HG02678 (cell line): Measurements from ENCODE around the gene GPC3.
A peak's percentile ranks its signal among the peaks of the same experiment; 100 is the strongest.
"Not testable (repeated sequence)": the region's sequence is repeated elsewhere in the genome, so short reads cannot be mapped to it uniquely, and the experiment has no call there.

Experiments
- ATAC-seq: cut with Tn5 transposase; IDR thresholded peaks from one replicate; pipeline ENCODE4 v1.9.1; 2021; ENCODE audit warnings: mild to moderate bottlenecking, moderate library complexity; ENCODE audit not compliant: unreplicated experiment

GPC3 gene

GRCh38 chrX:133905305-133905704 lies 80.1 kb downstream of the GPC3 start:
- ATAC-seq, result no peak

DNA sequence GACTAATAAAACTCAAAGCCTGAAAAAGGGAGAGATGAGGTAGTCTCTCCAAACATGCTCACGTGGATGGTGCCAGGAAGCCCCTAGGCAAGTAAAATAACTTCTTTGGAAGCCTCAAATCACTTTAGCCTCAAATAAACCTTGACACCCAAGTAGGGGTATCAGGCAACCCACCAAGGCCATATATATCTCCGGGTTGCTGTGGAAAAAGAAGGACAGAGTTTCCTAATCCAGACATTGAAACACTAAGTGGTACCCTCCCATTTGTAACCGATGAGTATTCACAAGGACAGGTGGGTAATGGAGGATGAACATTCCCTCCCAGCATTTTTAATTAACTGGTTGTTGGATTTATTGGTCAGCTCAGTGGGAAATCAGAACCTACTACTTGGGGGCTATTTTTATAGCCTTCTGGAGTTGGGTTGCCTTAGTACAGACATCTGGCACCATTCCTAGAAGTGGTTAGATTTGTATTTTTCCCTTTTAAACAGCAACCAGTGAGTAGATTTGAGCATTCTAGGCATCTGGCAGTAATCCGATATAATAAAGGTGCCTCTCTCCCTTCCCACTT lies 87.7 kb downstream of the GPC3 start:
- no peak for ATAC-seq

GRCh38 chrX:133892337-133892736 lies 93.1 kb downstream of the GPC3 start:
- no peak for ATAC-seq

GRCh38 chrX:133888984-133889383 lies 96.4 kb downstream of the GPC3 start:
- ATAC-seq, result no peak

DNA sequence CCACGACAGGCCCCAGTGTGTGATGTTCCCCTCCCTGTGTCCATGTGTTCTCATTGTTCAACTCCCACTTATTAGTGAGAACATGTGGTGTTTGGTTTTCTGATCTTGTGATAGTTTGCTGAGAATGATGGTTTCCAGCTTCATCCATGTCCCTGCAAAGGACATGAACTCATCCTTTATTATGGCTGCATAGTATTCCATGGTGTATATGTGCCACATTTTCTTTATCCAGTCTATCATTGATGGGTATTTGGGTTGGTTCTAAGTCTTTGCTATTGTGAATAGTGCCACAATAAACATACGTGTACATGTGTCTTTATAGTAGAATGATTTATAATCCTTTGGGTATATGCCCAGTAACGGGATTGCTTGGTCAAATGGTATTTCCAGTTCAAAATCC lies 97.3 kb downstream of the GPC3 start:
- not testable (repeated sequence) for ATAC-seq

DNA sequence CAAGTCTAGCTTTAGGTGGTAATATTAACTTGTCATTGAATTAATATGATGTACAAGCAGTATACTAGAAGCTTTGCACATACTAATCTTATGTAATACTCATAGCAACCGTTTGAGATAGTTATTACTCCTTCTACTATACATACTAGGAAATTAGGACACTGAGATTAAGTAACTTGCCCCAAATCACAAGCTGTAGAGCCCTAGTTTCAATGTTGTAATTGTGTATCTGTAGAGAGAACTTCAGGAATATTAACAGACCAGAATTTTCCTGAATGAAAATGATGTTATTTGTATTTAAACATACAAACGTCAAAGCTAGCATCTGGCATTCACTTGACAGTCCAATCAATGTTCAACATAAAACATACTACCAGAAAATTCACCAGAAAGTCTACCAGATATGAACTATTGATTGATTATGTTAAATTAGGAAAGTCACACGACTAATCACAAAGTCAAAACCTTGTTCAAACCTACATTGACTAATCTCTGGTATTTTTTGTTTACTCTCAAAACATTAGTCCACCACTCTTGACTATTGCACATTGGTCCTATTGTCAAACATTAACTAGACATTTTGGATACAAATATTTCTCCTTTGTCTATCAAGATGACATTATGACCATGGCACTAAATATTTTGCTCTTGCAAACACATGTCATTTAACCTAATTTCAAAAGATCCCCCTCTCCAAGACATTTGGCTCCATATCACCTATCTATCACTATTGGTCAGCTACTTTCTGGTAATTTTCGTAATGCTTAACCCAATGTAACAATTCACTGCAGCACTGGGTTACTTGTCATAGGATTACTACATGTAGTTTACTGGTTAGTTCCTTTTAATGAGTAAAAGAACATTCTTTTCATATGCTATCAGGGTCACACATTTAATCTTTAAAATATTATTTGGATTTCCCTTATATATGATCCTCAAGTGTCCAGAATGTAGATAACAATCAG lies 100.7 kb downstream of the GPC3 start:
- no peak for ATAC-seq

DNA sequence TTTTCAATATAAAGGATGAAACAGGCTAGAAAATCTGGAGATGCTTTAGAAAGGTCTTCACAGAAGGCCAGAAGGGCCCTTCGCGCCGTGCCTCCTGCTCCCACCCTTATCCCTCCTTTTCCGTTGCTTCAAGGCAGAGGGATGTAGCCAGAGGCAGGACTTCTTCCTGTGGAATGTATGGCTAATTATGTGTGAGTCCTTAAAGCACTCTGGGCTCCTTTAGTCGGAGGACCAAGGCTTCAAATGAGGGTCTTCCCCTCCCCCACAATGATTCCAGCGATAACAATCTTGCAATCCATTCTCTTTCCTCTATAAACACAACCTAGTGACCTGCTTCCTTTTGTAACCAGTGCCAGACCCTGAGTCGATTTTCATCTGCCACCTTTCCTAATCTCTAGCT lies 103.5 kb downstream of the GPC3 start:
- no peak for ATAC-seq

DNA sequence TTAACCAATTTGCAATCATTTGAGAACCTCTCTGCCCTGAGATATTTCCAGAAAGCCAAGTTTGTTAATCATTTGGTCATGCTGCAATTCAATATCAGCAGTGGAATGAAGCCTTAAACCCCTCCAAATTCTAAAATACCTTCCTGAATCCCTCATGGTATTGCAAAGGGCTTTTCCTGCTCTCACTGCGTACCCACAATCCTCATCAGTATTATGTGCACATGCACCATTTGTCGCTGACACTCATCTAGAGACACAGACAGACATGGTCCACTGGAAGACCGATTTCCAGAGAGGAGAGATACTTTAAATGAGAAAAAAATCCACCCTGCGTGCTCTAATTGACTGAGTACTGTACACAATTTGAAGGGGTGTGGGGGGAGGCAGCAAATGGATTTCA lies 104.4 kb downstream of the GPC3 start:
- no peak for ATAC-seq

DNA sequence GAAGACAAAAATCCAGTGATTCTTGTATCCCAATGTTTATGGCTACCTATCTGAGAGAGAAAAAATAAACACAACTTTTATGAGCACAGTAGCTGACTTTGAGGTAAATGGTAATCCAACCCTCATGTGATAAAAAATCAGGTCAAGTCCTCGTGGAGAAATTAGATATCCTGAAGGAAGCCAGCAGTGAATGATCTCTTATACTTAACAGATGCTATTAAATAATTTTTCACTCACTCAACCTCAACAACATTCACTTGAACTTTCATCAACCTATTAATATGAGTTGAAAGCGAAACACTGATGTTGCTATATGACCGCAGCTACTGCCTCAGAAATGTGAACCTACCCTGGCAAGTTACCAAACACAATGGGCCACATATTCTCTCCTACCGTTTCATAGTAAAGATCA lies 105.4 kb downstream of the GPC3 start:
- ATAC-seq, result peak; percentile 72

DNA sequence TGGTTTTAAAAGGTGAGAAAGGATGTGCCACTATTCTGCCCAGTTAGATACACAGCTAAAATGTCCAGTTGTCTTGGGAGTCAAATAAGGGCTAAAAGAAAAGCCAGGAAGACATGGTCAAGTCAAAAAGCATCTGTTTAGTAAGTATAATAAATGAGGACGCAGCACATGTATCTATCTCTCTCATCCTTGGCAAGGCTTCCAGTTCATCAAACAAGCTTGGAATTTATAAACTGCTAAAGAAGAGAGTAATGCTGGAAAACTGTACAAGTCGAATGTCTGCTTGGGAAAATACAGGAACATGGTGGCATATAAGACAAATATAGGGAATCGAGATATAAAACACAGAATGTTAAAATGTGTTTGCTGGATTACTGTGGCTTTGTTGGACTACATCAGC lies 106.7 kb downstream of the GPC3 start:
- ATAC-seq, result no peak

DNA sequence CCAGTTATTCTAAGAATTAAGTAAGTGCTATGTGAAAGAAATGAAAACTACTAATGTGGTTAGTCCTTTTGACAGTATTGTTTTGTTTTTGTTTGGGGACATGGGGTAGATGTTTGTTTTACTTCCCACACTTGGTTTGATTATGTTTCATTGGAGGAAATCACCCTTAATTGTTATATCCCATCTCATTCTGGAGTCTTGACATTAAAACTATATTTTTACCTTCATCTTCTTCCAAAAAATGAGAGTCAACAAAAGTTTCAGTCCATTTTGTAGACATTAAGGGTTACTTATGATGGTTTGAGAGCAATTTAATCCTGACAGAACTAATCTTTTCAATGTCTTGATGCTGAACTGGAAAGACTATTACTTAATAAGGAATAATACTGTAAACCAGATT lies 108.7 kb downstream of the GPC3 start:
- ATAC-seq, result no peak

GRCh38 chrX:133869270-133869669 lies 116.1 kb downstream of the GPC3 start:
- ATAC-seq, result no peak

DNA sequence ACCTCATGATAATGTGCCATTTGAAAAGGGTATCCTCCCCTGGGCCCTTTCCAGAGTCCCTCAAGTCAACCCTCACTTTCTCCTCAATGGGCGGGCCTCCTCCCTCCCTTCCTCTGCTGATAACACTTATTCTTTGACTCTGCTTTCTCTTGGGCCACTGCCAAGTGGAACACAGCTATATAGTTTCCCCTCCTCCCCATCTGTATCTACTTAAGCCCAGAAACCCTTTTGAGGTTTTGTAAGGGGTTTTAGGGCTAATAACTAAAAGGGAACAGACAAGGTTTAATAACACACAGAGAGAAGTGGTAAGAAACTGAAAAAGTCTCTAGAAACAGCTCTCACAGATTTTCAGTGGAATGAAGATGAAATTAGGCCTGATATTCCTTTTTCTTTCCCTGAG lies 116.7 kb downstream of the GPC3 start:
- ATAC-seq, result no peak

- ATAC-seq, result no peak
Observed at GRCh38 chrX:133868250-133868649, 117.1 kb downstream of the GPC3 start.

GRCh38 chrX:133865761-133866471 lies 119.5 kb downstream of the GPC3 start:
- ATAC-seq, result no peak

- ATAC-seq, result no peak
Observed at GRCh38 chrX:133864236-133864635, 121.2 kb downstream of the GPC3 start.

DNA sequence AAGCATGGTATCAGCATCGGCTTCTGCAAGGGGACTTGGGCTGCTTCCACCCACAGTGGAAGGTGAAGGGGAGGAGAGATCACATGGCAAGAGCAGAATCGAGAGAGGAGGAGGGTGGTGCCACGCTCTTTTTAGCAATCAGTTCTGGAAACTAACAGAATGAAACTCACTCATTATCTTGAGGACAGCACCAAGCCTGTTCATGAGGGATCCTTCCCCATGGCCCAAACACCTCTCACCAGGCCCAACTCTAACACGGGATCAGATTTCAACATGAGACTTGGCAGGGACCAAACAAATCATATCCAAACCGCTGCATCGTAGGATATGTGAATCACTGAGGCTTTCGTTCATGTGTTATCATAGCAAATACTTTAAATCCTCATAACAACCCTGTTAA lies 125.5 kb downstream of the GPC3 start:
- ATAC-seq, result no peak

DNA sequence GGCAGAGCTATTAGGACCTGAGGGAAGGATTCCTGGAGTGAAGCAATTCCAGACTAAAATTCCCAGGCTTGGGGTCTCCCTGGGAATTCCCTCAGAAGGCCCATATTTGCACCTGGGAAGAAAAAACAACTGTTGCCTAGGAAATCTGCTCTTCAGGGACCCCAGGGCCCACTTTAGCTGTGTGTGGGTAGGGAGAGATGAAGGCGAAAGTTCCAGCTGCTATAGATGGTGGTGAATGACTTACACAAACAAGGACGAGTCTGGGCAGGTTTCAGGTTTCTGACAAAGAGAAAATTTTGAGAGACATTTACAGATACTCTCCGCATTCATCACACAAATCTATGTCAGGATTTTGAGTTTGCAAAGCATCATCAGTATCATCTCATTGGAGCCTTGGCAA lies 126.1 kb downstream of the GPC3 start:
- ATAC-seq, result no peak

- no peak for ATAC-seq
Observed at GRCh38 chrX:133857640-133858269, 127.6 kb downstream of the GPC3 start.

- ATAC-seq, result no peak
Observed at GRCh38 chrX:133856819-133857218, 128.6 kb downstream of the GPC3 start.

DNA sequence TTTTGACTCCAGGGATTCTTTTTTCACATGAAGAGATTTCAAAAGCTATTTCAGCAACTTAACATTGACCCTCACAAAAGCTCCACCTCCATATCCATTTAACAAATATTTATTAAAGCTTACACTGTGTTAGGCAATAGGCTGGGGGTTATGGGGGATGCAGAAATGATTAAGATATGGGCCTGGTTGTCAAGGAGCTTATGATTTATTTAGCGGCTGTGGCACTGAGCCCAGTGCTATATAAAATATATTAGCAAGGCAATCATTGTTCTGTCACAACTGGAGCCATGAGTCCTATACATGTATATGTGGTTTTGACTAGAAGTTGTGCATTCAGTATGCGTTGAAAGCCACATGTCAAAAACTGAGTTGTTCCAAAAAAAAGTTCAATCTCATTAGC lies 131.1 kb downstream of the GPC3 start:
- no peak for ATAC-seq
